GM12875 (cell line): ENCODE results near the gene CACNA1I.
"Not testable (repeated sequence)": the region's sequence is repeated elsewhere in the genome, so short reads cannot be mapped to it uniquely, and the experiment has no call there.

Experiments used
- H3K4me3 ChIP-seq: one replicate; pipeline ENCODE4 v1.5.1; 2011; ENCODE audit warnings: low read depth, low read length, control low read depth
- TF ChIP-seq, protein P1 (sequence below): IDR thresholded peaks from 2 replicates; pipeline ENCODE4 v1.5.1; 2011; ENCODE audit warnings: low read depth, mild to moderate bottlenecking, control low read depth, inconsistent platforms, low read length, moderate library complexity, borderline replicate concordance; ENCODE audit not compliant: insufficient read depth

CACNA1I gene

DNA sequence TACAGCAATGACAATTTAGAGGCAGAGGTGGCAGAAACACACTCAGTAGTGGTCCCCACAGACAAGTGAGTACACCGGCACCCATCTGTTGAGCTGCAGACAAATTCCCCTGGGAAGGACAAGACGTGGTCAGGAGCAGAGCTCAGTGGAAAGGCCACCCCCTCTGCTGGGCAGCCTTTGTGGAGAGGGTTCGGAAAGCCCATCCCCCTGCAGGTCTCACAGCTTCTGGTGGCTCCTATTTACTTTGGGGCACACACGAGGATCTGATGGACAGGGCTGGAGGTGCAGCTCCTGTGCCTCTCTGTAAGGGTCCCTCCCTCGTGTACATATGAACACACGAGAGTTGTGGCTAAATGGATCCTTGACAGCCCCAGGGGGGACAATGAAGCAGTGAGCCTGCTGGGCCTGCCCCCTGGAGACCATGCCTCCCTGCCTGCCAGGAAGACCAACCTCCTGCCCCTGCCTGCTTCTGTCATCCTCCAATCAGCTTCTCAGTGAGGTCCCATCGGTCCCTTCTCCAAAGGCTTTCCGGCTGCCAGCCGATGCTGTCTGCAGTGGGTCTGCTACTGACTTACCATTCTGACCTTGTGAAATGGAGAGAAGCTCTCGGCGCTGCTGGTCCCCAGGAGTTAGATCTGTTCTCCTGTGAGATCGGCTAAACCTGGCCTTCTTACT, 161.5 kb downstream of the CACNA1I start:
- no peak overlapping the region for H3K4me3 ChIP-seq
- TF ChIP-seq, protein P1, sequence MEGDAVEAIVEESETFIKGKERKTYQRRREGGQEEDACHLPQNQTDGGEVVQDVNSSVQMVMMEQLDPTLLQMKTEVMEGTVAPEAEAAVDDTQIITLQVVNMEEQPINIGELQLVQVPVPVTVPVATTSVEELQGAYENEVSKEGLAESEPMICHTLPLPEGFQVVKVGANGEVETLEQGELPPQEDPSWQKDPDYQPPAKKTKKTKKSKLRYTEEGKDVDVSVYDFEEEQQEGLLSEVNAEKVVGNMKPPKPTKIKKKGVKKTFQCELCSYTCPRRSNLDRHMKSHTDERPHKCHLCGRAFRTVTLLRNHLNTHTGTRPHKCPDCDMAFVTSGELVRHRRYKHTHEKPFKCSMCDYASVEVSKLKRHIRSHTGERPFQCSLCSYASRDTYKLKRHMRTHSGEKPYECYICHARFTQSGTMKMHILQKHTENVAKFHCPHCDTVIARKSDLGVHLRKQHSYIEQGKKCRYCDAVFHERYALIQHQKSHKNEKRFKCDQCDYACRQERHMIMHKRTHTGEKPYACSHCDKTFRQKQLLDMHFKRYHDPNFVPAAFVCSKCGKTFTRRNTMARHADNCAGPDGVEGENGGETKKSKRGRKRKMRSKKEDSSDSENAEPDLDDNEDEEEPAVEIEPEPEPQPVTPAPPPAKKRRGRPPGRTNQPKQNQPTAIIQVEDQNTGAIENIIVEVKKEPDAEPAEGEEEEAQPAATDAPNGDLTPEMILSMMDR, result no peak

DNA sequence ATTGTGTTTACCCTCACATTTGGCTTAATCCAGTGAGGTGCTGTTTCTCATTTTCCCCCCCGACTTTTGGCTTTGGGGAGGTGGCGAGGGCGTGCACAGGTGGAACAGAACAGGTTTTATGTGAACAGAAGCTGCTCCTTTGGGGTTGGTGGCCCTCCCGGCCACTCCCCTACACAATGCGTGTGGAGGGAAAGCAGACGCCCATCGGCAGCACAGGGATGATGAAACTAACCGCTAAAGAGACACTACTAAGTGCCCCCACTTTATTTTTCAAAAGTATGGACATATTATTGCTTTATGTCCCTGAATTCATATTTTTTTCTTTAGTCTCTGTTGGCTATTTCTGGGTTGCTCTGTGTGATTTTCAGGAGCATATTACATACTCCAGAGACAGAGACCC, 162.1 kb downstream of the CACNA1I start:
- TF ChIP-seq, protein P1, result no peak

DNA sequence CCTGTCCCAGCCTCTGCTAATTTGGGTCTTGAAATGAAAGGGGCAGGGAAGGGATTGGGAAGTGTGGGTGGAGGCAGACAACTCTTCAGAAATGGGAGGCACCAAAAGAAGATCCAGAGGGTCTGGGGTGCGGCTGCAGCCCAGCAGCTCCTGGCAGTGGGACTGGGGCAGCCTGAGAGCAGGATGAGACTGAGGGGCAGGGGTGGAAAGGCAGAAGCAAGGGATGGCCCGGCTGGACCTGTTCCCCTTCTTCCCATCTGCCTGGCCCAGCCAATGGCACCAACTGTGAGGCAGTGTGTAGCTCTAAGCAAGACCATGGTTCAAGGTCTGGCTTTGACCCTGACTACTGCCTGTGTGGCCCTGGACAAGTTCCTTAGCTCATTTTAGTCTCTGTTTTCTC, 162.6 kb downstream of the CACNA1I start:
- no peak overlapping the region for H3K4me3 ChIP-seq
- TF ChIP-seq, protein P1, result no peak

More for the DNA sequence above, 162.1 kb downstream of the CACNA1I start:
- no peak overlapping the region for H3K4me3 ChIP-seq

DNA sequence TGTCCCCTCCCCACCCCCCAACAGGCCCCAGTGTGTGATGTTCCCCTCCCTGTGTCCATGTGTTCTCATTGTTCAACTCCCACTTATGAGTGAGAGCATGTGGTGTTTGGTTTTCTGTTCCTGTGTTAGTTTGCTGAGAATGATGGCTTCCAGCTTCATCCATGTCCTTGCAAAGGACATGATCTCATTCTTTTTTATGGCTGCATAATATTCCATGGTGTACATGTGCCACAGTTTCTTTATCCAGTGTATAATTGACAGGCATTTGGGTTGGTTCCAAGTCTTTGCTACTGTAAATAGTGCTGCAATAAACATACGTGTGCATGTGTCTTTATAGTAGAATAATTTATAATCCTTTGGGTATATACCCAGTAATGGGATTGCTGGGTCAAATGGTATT, 163.5 kb downstream of the CACNA1I start:
- not testable (repeated sequence) for H3K4me3 ChIP-seq

DNA sequence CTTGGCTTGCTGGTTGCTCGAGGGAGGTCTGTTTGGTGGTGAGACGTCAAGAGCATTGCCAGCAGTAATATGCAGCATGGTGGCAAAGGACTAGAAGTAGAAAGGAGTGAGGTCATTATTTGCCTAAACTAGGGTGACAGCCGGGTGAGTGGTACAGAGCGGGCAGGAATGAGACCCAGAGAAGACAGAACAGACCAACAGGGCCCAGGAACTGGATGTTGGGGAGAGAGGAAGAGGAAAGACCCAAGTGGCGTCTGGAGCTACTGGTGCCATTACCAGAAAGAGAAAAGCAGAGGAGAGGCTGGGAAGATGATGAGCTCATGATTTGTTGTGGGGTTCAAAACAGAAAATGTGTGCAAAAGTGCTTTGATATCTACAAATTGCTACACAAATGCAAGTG, 164.3 kb downstream of the CACNA1I start:
- TF ChIP-seq, protein P1, result no peak
- H3K4me3 ChIP-seq, result no peak overlapping the region

DNA sequence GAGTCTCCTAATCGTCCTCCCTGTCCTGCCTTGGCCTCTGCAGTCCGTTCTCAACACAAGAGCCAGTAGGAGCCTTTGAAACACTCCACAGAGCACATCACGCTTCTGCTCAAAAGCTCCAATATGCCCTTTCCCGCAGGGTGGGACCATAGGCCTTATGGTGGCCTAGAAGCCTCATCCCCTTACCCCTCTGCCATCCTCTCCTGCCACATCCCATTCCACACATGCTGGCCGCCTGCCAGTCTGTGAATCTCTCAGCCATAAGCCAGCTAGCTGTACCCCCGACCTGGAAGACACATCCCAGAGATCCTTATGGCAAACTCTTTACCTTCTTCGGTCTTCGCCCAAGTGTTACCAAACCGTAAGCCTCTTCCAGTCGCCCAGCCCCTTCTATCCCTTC, 165.2 kb downstream of the CACNA1I start:
- TF ChIP-seq, protein P1, result no peak
- no peak overlapping the region for H3K4me3 ChIP-seq

DNA sequence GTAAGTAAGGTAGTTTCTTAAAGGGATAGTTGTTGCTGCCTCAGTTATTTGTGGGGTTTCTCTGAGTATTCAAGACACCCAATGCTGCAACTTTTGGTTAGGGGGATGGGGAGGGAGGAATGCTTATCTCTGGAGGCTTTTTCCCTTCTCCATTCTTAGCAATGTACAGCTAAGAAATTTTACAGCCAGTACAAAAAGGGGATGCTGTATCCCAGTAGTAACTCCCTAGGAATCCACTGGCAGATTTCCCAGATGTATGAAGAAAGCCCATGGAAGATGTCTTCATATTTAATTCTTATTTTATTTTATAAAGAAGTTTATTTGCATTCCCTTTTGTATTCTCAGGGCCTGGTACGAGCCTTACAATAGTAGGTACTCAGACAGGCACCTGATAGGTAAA, 168.2 kb downstream of the CACNA1I start:
- H3K4me3 ChIP-seq, result no peak overlapping the region
- TF ChIP-seq, protein P1, result no peak
